ENCODE results near the gene NDUFA11.

The NDUFA11 gene

DNA sequence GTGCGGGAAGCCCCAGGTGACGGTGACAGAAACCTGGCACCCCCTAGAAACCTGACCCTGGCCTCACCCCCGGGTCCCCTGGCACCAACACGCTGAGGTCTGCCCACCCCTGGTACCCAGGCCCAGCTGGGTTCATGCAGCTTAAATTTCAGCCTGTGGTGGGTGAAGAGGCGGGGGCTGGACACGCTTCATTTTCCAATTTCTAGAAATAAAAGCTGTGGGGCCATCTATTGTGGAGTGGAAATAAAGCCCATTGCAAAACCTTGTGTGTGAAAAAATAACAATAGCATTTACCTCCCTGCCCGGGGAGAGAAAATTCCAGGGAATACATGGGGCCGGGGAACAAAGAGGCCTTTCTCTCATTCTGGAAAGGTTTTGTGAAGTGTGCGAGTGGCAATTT lies 25.7 kb downstream of the NDUFA11 start:
- TF ChIP-seq, protein P1, sequence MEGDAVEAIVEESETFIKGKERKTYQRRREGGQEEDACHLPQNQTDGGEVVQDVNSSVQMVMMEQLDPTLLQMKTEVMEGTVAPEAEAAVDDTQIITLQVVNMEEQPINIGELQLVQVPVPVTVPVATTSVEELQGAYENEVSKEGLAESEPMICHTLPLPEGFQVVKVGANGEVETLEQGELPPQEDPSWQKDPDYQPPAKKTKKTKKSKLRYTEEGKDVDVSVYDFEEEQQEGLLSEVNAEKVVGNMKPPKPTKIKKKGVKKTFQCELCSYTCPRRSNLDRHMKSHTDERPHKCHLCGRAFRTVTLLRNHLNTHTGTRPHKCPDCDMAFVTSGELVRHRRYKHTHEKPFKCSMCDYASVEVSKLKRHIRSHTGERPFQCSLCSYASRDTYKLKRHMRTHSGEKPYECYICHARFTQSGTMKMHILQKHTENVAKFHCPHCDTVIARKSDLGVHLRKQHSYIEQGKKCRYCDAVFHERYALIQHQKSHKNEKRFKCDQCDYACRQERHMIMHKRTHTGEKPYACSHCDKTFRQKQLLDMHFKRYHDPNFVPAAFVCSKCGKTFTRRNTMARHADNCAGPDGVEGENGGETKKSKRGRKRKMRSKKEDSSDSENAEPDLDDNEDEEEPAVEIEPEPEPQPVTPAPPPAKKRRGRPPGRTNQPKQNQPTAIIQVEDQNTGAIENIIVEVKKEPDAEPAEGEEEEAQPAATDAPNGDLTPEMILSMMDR (IDR thresholded peaks at IDR 0.05), result no peak

DNA sequence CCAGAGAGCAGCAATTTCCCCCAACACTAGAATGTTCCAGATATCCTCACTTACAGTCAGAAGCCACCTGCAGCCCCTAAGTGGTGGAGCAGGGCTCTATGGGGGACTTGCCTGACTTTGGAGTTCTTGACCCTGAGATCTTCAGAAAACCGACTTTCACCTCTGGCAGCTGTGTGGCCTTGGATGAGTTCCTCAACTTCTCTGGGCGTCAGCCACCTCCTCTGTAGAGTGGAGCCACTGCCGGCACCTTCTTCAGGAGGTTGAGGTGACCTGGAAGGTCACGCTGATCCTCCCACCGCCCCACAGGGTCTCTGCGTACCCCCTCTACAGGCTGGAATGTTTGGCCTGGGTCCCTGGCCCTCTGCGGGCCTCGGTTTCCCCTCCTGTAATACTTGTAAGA lies 26.2 kb downstream of the NDUFA11 start:
- TF ChIP-seq, protein P1 (IDR thresholded peaks at IDR 0.05), result no peak

DNA sequence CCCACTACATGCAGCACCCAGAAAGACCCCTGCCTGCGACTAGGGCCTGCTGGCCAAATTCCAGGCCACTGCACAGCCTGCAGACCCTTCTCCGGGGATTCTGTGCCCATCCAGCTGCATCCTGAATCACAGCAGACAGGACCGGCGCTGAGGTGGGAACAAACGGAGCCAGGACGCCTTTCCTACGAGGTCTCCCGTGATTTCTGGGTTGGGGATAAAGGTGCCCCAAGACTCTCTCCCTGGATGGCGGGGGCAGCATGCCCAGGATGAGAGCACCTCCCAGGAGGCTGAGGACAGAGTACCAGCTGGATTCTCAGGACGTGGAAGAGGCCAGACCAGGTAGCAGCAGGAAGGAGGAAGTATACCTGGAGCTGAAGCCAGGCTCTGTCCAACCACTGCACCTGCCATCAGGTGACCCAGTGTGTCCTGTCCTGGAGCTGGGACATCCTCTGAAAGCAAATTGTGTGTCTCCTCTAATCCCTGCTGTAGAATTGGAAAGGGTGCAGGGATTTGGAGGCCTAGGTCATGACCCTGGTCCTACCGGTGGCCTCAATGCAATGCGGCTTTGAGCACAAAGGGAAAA lies 29.9 kb downstream of the NDUFA11 start:
- TF ChIP-seq, protein P1 (IDR thresholded peaks at IDR 0.05), result no peak

DNA sequence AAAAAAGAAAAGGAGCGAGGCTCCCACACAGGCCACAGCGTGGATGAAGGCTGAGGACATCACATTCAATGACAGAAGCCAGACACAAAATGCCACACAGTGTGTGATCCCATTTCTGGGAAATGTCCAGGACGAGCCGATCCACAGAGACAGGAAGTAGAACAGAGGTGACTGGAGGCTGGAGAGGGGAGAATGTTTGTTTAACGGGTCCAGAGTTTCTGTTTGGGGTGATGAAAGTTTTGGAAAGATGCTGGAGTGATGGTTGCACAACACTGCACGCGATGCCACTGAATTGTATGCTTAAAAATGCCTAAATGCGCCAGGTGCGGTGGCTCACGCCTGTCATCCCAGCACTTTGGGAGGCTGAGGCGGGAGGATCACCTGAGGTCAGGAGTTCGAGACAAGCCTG lies 32.6 kb downstream of the NDUFA11 start:
- TF ChIP-seq, protein P1 (IDR thresholded peaks at IDR 0.05), result no peak

DNA sequence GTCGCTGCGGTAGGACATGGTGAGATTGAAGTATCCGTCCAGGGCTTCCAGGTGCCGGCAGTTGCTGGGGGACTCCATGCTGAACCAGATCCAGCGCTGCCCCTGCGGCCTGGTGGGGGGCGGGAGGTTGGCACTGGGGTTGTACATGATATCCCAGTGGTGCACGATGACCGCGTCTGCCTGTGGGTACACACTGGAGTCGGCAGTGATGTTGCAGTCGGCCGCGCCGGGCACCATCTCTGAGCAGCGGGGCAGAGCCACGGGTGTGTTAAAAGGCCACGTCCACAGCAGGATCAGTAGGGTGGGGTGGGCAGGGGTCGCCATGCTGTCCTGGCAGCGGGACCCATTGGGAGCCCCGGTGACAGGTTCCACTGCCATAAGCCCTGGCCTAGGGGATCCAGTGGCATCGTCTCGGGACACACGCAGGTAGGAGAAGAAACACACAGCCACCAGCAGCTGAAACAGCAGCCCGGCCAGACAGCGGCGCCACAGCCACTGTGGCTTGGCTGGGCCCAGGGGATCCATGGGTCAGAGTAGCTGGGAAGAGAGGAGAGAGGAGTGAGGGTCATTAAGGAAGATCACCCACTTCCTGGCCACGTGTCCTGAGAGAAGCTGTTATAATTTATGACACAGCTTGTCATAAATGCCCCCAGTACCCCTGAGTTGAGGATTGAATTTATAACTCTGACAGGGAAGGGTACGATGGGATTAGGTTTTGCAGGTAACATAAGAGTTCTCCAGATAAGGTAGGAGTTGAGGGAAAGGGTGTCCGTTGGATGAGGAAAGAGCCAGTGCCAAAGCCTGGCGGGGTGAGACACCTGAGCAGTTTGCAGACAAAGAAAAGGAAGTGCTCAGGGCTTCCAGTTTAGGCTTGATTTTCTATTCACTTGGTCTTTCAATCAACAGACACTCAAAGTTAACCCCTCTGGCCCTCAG lies 36.1 kb downstream of the NDUFA11 start:
- TF ChIP-seq, protein P1 (IDR thresholded peaks at IDR 0.05), result no peak

DNA sequence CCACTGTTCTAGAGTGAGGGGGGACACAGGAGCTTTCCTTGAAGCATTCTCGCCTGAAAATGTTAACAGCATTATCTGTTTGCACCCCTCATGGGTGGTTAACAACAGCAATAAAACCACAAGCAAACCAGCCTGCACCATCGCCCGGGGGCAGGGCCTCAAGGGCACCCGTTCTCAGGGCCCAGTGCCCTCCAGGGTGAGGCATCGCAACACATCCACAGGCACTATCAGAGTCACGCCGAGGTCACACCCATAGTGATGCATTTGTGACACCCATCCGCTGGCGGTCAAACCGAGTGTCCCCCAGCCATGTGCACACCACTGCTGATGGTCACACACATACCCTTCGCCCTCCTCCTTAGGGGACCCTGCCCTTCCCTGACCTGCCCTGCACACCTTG lies 37.8 kb downstream of the NDUFA11 start:
- TF ChIP-seq, protein P1 (IDR thresholded peaks at IDR 0.05), result no peak

DNA sequence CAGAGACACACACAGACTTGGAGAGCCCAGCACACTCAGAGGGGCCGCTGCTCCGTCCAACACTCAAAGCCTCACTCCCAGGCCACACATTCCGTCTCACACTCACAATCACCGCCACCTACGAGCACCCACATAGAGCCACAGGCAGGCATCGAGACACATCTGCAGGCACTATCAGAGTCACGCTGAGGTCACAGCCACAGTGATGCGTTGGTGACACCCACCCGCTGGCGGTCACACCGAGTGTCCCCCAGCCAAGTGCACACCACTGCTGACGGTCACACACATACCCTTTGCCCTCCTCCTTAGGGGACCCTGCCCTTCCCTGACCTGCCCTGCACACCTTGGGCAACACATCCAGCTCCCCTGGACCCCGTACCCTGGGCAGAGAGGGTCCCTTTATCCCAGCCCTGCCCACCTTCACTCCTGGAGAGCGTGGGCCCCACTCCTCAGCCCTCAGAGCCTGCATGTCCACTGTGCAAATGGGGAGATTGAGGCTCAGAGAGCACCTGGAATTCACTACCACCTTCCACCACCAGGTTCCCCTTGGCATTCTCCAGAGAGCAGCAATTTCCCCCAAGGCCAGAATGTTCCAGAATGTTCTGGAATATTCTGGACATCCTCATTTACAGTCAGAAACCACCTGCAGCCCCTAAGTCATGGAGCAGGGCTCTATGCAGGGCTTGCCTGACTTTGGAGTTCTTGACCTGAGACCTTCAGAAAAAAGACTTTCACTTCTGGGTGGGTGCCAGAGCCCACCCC lies 38.7 kb downstream of the NDUFA11 start:
- TF ChIP-seq, protein P1 (IDR thresholded peaks at IDR 0.05), result no peak
